ENCODE measurements around the gene PTMS. TPM values are rescaled to one million over a fixed set of nuclear protein-coding genes. Genes with fewer than 3 reads are reported as not detected.

Gene PTMS
- total and polyA plus RNA-seq, 2 experiments from 2014 or later: 130 to 238 TPM

DNA sequence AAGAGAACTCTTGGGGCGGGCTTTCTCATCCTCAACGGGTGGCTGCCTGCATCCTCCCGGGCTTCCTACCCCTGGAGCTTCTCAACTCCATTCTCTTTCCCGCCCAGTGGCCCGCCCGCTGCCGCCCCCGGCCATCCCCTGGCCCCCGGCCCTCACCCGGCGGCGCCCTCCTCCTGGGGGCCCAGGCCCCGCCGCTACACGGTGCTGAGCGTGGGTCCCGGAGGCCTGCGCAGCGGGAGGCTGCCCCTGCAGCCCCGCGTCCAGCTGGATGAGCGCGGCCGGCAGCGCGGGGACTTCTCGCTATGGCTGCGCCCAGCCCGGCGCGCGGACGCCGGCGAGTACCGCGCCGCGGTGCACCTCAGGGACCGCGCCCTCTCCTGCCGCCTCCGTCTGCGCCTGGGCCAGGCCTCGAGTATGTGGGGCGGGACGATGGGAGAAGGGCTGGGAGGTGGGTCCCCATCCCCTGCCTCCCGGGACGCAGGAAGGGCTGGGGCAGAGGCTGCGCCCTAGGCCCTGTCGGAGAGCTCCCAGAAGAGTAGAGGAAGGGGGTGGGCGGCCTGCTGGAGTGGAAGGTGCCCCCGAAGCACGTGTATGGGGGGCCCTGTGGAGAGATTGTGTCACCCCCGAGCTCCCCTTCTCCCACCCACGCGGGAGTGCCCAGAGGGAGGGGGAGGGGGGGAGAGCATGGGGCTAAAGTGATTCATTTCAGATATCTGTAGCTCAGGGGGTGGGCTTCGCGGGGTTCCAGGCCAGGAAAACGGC lies 7.6 kb downstream of the PTMS start:
- TF ChIP-seq EZH2phosphoT487 (IDR thresholded peaks at IDR 0.05; ENCODE audit: insufficient read depth, low read depth) (no peak), EZH2 (IDR thresholded peaks at IDR 0.05; ENCODE audit: insufficient read depth, poor library complexity, severe bottlenecking) (no peak)
- Histone ChIP-seq H3K4me2 (ENCODE audit: unreplicated experiment) (no peak overlapping the region), H3K27ac (no peak overlapping the region), H3K9me2 (ENCODE audit: insufficient read depth) (no peaks in the 10 kb centered on the region), H4K20me1 (ENCODE audit: insufficient read depth) (peaks cover 9% of the 10 kb centered on the region; the same call in 1 of the 2 replicates), H3K4me3 (no peak overlapping the region), H3K27me3 (replicated peaks; ENCODE audit: insufficient read depth) (no peaks in the 10 kb centered on the region), H3K9ac (no peak overlapping the region), H3K36me3 (ENCODE audit: low read depth) (peaks cover 7% of the 10 kb centered on the region; the same call in 1 of the 2 replicates), H3F3A (ENCODE audit: insufficient read depth) (peaks cover 18% of the 10 kb centered on the region), H2AFZ (no peak overlapping the region), H3K9me3 (ENCODE audit: low read depth) (no peaks in the 10 kb centered on the region), H3K4me1 (ENCODE audit: insufficient read depth) (peaks cover 9% of the 10 kb centered on the region), H3K79me2 (ENCODE audit: insufficient read depth) (peaks cover 14% of the 10 kb centered on the region)
- no peak for DNase-seq
- WGBS, 2 experiments (ENCODE audit: low coverage in 1 of 2, low lambda C conversion rate in 2 of 2, missing lambda C conversion rate in 2 of 2): 74 to 84% methylated on average over 25 to 59 of the region's 60 CpGs
- in situ Hi-C loops (cut with MboI): no loop called here

DNA sequence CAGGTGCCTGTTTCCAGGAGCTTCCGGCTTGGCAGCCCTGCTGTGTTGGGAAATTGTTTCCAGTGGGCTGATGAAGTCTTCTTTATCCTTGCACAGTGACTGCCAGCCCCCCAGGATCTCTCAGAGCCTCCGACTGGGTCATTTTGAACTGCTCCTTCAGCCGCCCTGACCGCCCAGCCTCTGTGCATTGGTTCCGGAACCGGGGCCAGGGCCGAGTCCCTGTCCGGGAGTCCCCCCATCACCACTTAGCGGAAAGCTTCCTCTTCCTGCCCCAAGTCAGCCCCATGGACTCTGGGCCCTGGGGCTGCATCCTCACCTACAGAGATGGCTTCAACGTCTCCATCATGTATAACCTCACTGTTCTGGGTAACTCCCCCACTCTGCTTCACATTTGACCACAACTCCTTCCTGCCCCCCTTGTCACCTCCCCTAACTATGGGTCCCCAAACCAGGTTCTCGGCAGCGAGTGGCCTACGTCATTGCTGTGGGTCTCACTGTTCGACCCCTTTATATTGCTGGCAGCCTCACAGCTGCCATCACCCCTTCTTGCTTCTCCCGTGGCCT lies 8.4 kb downstream of the PTMS start:
- Histone ChIP-seq H3K4me2 (ENCODE audit: unreplicated experiment) (no peak overlapping the region), H3K4me1 (ENCODE audit: insufficient read depth) (peaks cover 6% of the 10 kb centered on the region), H3K36me3 (ENCODE audit: low read depth) (peaks cover 7% of the 10 kb centered on the region; the same call in 1 of the 2 replicates), H2AFZ (no peak overlapping the region), H3K27me3 (replicated peaks; ENCODE audit: insufficient read depth) (no peaks in the 10 kb centered on the region), H3K79me2 (ENCODE audit: insufficient read depth) (peaks cover 6% of the 10 kb centered on the region), H3K4me3 (no peak overlapping the region), H3K27ac (no peak overlapping the region), H3K9me3 (ENCODE audit: low read depth) (no peaks in the 10 kb centered on the region), H3K9me2 (ENCODE audit: insufficient read depth) (no peaks in the 10 kb centered on the region), H3K9ac (no peak overlapping the region), H3F3A (ENCODE audit: insufficient read depth) (peaks cover 18% of the 10 kb centered on the region), H4K20me1 (ENCODE audit: insufficient read depth) (0 out of 2 replicates have a peak, but pooled peaks cover 5% of the 10 kb centered on the region)
- WGBS, 2 experiments (ENCODE audit: low coverage in 1 of 2, low lambda C conversion rate in 2 of 2, missing lambda C conversion rate in 2 of 2): 92% methylated on average over 15 of the region's 15 CpGs
- TF ChIP-seq EZH2phosphoT487 (IDR thresholded peaks at IDR 0.05; ENCODE audit: insufficient read depth, low read depth) (no peak), EZH2 (IDR thresholded peaks at IDR 0.05; ENCODE audit: insufficient read depth, poor library complexity, severe bottlenecking) (no peak)
- in situ Hi-C loops (cut with MboI): no loop called here
- no peak for DNase-seq

DNA sequence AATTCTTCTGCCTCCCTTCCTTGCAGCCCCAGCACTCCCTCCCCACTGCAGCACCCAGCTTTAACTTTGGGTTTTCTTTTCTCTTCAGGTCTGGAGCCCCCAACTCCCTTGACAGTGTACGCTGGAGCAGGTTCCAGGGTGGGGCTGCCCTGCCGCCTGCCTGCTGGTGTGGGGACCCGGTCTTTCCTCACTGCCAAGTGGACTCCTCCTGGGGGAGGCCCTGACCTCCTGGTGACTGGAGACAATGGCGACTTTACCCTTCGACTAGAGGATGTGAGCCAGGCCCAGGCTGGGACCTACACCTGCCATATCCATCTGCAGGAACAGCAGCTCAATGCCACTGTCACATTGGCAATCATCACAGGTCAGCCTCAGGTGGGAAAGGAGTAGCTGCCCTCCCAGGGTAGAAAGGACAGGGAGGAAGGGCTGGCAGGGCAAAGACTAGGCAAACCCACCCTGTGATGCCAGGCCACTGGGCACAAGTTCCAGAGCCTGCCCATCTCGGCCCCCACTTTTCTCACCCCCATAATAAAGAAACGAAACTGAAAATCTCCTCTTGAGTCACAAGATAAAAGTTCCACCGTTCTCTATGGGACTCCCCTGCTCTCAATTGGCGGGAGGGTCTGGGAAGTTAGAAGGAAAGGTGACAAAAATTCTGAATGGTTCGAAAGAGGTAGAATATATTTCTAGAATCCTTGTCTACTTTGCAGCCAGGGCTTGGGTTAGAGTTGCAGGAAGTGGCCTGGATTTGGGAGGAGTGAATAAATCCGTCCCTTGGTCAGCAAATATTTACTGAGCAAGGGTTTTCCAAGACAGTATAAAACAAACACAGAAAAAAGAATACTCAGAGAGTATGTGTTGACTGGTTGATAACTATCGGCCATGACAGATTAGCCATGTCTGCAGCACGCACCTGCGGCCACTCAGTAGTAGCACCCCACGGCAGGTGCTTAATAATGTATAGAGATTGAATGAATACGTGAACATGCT lies 9.3 kb downstream of the PTMS start:
- Histone ChIP-seq H3K27me3 (replicated peaks; ENCODE audit: insufficient read depth) (no peaks in the 10 kb centered on the region), H3K27ac (no peak overlapping the region), H3K4me2 (ENCODE audit: unreplicated experiment) (no peak overlapping the region), H3K4me3 (no peak overlapping the region), H3K36me3 (ENCODE audit: low read depth) (peaks cover 7% of the 10 kb centered on the region; the same call in 1 of the 2 replicates), H4K20me1 (ENCODE audit: insufficient read depth) (no peaks in the 10 kb centered on the region), H3K9me3 (ENCODE audit: low read depth) (no peaks in the 10 kb centered on the region), H2AFZ (no peak overlapping the region), H3K9me2 (ENCODE audit: insufficient read depth) (no peaks in the 10 kb centered on the region), H3K4me1 (ENCODE audit: insufficient read depth) (peaks cover 6% of the 10 kb centered on the region), H3F3A (ENCODE audit: insufficient read depth) (peaks cover 18% of the 10 kb centered on the region), H3K9ac (no peak overlapping the region), H3K79me2 (ENCODE audit: insufficient read depth) (no peaks in the 10 kb centered on the region)
- no peak for TF ChIP-seq EZH2phosphoT487 (IDR thresholded peaks at IDR 0.05; ENCODE audit: insufficient read depth, low read depth)
- TF ChIP-seq EZH2 (IDR thresholded peaks at IDR 0.05; ENCODE audit: insufficient read depth, poor library complexity, severe bottlenecking): no peak
- WGBS, 2 experiments (ENCODE audit: low coverage in 1 of 2, low lambda C conversion rate in 2 of 2, missing lambda C conversion rate in 2 of 2): 91 to 95% methylated on average over 16 of the region's 16 CpGs
- in situ Hi-C loops (cut with MboI): no loop called here
- DNase-seq: no peak

DNA sequence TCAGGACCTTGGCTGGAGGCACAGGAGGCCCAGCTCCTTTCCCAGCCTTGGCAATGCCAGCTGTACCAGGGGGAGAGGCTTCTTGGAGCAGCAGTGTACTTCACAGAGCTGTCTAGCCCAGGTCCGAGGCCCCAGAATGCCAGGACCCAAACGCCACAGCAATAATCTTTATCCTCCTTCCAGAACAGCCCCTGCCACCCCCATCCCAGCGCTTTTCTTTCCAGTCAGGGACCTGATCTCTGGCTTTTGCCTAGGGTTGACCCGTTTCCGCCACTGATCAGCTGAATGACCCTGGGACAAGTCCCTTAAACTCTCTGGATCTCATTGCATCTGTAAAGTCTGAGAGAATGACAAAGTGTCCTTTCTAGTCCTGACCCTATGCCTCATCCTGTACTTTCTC lies 11.2 kb downstream of the PTMS start:
- no peaks in the 10 kb centered on the region for H4K20me1 ChIP-seq (ENCODE audit: insufficient read depth)
- no peak overlapping the region for H3K4me3 ChIP-seq
- peaks cover 6% of the 10 kb centered on the region for H3K4me1 ChIP-seq (ENCODE audit: insufficient read depth)
- 95 to 96% methylated on average over 5 of the region's 5 CpGs for WGBS, 2 experiments (ENCODE audit: low coverage in 1 of 2, low lambda C conversion rate in 2 of 2, missing lambda C conversion rate in 2 of 2)
- no peaks in the 10 kb centered on the region for H3K79me2 ChIP-seq (ENCODE audit: insufficient read depth)
- TF ChIP-seq EZH2 (IDR thresholded peaks at IDR 0.05; ENCODE audit: insufficient read depth, poor library complexity, severe bottlenecking) (no peak), EZH2phosphoT487 (IDR thresholded peaks at IDR 0.05; ENCODE audit: insufficient read depth, low read depth) (no peak)
- DNase-seq: no peak
- no peaks in the 10 kb centered on the region for H3K9me2 ChIP-seq (ENCODE audit: insufficient read depth)
- H3K9me3 ChIP-seq (ENCODE audit: low read depth): no peaks in the 10 kb centered on the region
- H3F3A ChIP-seq (ENCODE audit: insufficient read depth): peaks cover 3% of the 10 kb centered on the region; the same call in 1 of the 2 replicates
- H2AFZ ChIP-seq: no peak overlapping the region
- H3K36me3 ChIP-seq (ENCODE audit: low read depth): no peaks in the 10 kb centered on the region
- no peak overlapping the region for H3K4me2 ChIP-seq (ENCODE audit: unreplicated experiment)
- H3K27me3 ChIP-seq (replicated peaks; ENCODE audit: insufficient read depth): no peaks in the 10 kb centered on the region
- in situ Hi-C loops (cut with MboI): no loop called here
- no peak overlapping the region for H3K27ac ChIP-seq
- H3K9ac ChIP-seq: no peak overlapping the region

All from GM23248 (cell line).